Kidney (tissue), 14 donors: ENCODE data around the gene PAM16. TPM values are rescaled to one million over a fixed set of nuclear protein-coding genes. Genes with fewer than 3 reads are reported as not detected.

Source experiments
- DNase-seq, 5 donors: peaks; one replicate each; pipeline ENCODE4 v3.0.0-alpha.2; 2013 to 2020
- FAIRE-seq: peaks from 2 replicates; lab custom pipeline; 2012; peaks lifted over from hg19 to GRCh38; lab: Jason Lieb, UNC
- H3K27ac ChIP-seq, 2 donors: one replicate each; pipeline ENCODE4 v1.7.0; 2013; ENCODE audit warnings: low read depth in 2 of 2, low read length in 2 of 2, inconsistent platforms in 1 of 2
- H3K27me3 ChIP-seq: one replicate; pipeline ENCODE4 v1.7.1; 2013; ENCODE audit warnings: low read length, inconsistent platforms; ENCODE audit not compliant: control insufficient read depth, insufficient read depth
- H3K36me3 ChIP-seq, 3 donors: one replicate each; pipeline versions ENCODE4 v1.7.0 to v1.7.1; 2013; ENCODE audit warnings: low read length in 3 of 3, control low read depth in 1 of 3, inconsistent platforms in 1 of 3; ENCODE audit not compliant: insufficient read depth in 3 of 3, control insufficient read depth in 2 of 3
- H3K4me1 ChIP-seq, 3 donors: one replicate each; pipeline versions ENCODE4 v1.7.0 to v1.7.1; 2013; ENCODE audit warnings: low read length in 3 of 3, inconsistent platforms in 1 of 3, low read depth in 1 of 3; ENCODE audit not compliant: control insufficient read depth in 2 of 3, insufficient read depth in 2 of 3
- H3K4me3 ChIP-seq, 3 donors: one replicate each; pipeline versions ENCODE4 v1.7.0 to v1.8.1; 2013; ENCODE audit warnings: low read length in 3 of 3, control low read depth in 1 of 3, inconsistent platforms in 1 of 3
- H3K9ac ChIP-seq, 3 donors: one replicate each; pipeline versions ENCODE4 v1.7.0 to v1.7.1; 2013; ENCODE audit warnings: low read length in 3 of 3, control low read depth in 1 of 3, inconsistent platforms in 1 of 3
- H3K9me3 ChIP-seq, 3 donors: one replicate each; pipeline versions ENCODE4 v1.7.0 to v1.7.1; 2013; ENCODE audit warnings: low read length in 3 of 3, control low read depth in 1 of 3, inconsistent platforms in 1 of 3; ENCODE audit not compliant: control insufficient read depth in 2 of 3, insufficient read depth in 1 of 3
- CTCF ChIP-seq: IDR thresholded peaks from 3 replicates; pipeline ENCODE4 v1.5.1; 2012; ENCODE audit warnings: mild to moderate bottlenecking, moderate library complexity, borderline replicate concordance; ENCODE audit not compliant: insufficient read depth; ENCODE audit errors: extremely low read depth
- intact Hi-C: fragments of 100-400 bp; cut with DNase I; formaldehyde crosslinking; loops from one replicate; pipeline ENCODE4 v1.11.1; 2022
- polyA plus RNA-seq: library from polyadenylated mRNA; stranded (reverse); fragments of 350-450 nt; fragmentation: Illumina TruSeq; extraction: RNeasy Lipid Tissue Mini Kit (QIAGEN cat#74804); gene quantifications from one replicate; pipeline ENCODE4 v1.2.3, GENCODE V29; 2014; ENCODE audit warnings: low read depth, low replicate concordance; ENCODE audit not compliant: insufficient read depth
- total RNA-seq: library from RNA; stranded (reverse); fragmentation: NEBNext Ultra II Directional; extraction: Animal tissue kit (Norgen Biotek cat#: 25700); gene quantifications from one replicate; pipeline ENCODE4 v1.2.1, GENCODE V29; 2021
- donor health status: control.
- donor health status: control.
- donor health status: control.
- donor health status: control.
- donor health status: control.
- donor health status: DM: yes; HTN: yes; CAD: no.
- donor health status: Normal renal cell carcinoma (clear cell type).

The PAM16 gene
- total and polyA plus RNA-seq, 2 donors from 2014 or later: 29.4 to 61.1 TPM

GRCh38 chr16:4376893-4377572, 25.9 kb upstream of the PAM16 start:
- Histone ChIP-seq H3K27me3 (no peaks in the 10 kb centered on the region), H3K9ac (peak overlapping the region in 1 of 3 donors; percentile 44), H3K36me3 (no peaks in the 10 kb centered on the region), H3K4me1 (peaks cover 2 to 70% (median 48%) of the 10 kb centered on the region in 3 donors), H3K9me3 (no peaks in the 10 kb centered on the region), H3K27ac (peak overlapping the region; percentile 44 to 93), H3K4me3 (no peak overlapping the region)
- intact Hi-C loops: no loop called here
- DNase-seq: peak in 4 of 5 donors; percentile 58 to 73 (median 70)
- FAIRE-seq: no peak
- no peak for TF ChIP-seq CTCF

- H3K27me3 ChIP-seq: no peaks in the 10 kb centered on the region
- H3K4me3 ChIP-seq: peak overlapping the region in 1 of 3 donors; percentile 4
- peak overlapping the region; percentile 85 to 93 for H3K27ac ChIP-seq
- TF ChIP-seq CTCF: no peak
- FAIRE-seq (no peak), DNase-seq (peak; percentile 57 to 98 (median 80))
- H3K36me3 ChIP-seq: no peaks in the 10 kb centered on the region
- H3K9ac ChIP-seq: peak overlapping the region in 1 of 3 donors; percentile 67
- intact Hi-C loops: no loop called here
- no peaks in the 10 kb centered on the region for H3K9me3 ChIP-seq
- H3K4me1 ChIP-seq: peaks cover 2 to 63% (median 50%) of the 10 kb centered on the region in 3 donors
Observed at GRCh38 chr16:4376126-4376892, 25.2 kb upstream of the PAM16 start.

GRCh38 chr16:4375717-4376116, 24.6 kb upstream of the PAM16 start:
- no peaks in the 10 kb centered on the region for H3K36me3 ChIP-seq
- H3K9ac ChIP-seq: peak overlapping the region in 1 of 3 donors; percentile 67
- no peak for TF ChIP-seq CTCF
- H3K4me1 ChIP-seq: peaks cover 2 to 57% (median 52%) of the 10 kb centered on the region in 3 donors
- FAIRE-seq (no peak), DNase-seq (peak in 1 of 5 donors; percentile 71)
- intact Hi-C loops: no loop called here
- peak overlapping the region; percentile 85 to 93 for H3K27ac ChIP-seq
- H3K4me3 ChIP-seq: no peak overlapping the region
- no peaks in the 10 kb centered on the region for H3K9me3 ChIP-seq
- H3K27me3 ChIP-seq: no peaks in the 10 kb centered on the region
